T-helper 1 cell treated with Interleukin-12 subunit alpha and Interleukin-12 subunit beta and Interleukin-4 antibody, amounts not matched to agents 30 μg/mL and 1 μg/mL, for 36 hours (primary cell): ENCODE measurements around the gene RNASE7.

Experiments used
- H3K27ac Mint-ChIP-seq: one replicate; pipeline ENCODE4 v1.8.0; 2021; ENCODE audit warnings: mild to moderate bottlenecking, mixed read lengths
- H3K27me3 Mint-ChIP-seq: one replicate; pipeline ENCODE4 v1.8.0; 2021; ENCODE audit warnings: low read depth, mixed read lengths
- H3K36me3 Mint-ChIP-seq: one replicate; pipeline ENCODE4 v1.8.0; 2021; ENCODE audit warnings: low read depth, mixed read lengths
- H3K4me1 Mint-ChIP-seq: one replicate; pipeline ENCODE4 v1.8.0; 2021; ENCODE audit warnings: low read depth, mixed read lengths
- H3K4me3 Mint-ChIP-seq: one replicate; pipeline ENCODE4 v1.8.0; 2021; ENCODE audit warnings: mild to moderate bottlenecking, moderate library complexity, mixed read lengths
- H3K9me3 Mint-ChIP-seq: one replicate; pipeline ENCODE4 v1.8.0; 2021; ENCODE audit warnings: mixed read lengths

Gene RNASE7

GRCh38 chr14:21074398-21075272, 32.5 kb downstream of the RNASE7 start:
- Mint-ChIP-seq H3K4me1 (peaks cover 14% of the 10 kb centered on the region), H3K9me3 (no peaks in the 10 kb centered on the region), H3K27ac (no peak overlapping the region), H3K36me3 (no peaks in the 10 kb centered on the region), H3K27me3 (peaks cover 39% of the 10 kb centered on the region), H3K4me3 (no peak overlapping the region)

- Mint-ChIP-seq H3K27ac (no peak overlapping the region), H3K4me3 (no peak overlapping the region), H3K36me3 (no peaks in the 10 kb centered on the region), H3K27me3 (peaks cover 32% of the 10 kb centered on the region), H3K9me3 (no peaks in the 10 kb centered on the region), H3K4me1 (peaks cover 11% of the 10 kb centered on the region)
Measured at GRCh38 chr14:21075719-21076437, 33.7 kb downstream of the RNASE7 start.

- Mint-ChIP-seq H3K4me3 (no peak overlapping the region), H3K4me1 (no peaks in the 10 kb centered on the region), H3K36me3 (no peaks in the 10 kb centered on the region)
Measured at GRCh38 chr14:21077672-21078071, 35.5 kb downstream of the RNASE7 start.

GRCh38 chr14:21078287-21078686, 36.1 kb downstream of the RNASE7 start:
- H3K4me3 Mint-ChIP-seq, result no peak overlapping the region
- no peaks in the 10 kb centered on the region for H3K36me3 Mint-ChIP-seq
- no peaks in the 10 kb centered on the region for H3K4me1 Mint-ChIP-seq
- H3K27ac Mint-ChIP-seq, result no peak overlapping the region
- H3K9me3 Mint-ChIP-seq, result no peaks in the 10 kb centered on the region
- peaks cover 10% of the 10 kb centered on the region for H3K27me3 Mint-ChIP-seq

More at GRCh38 chr14:21077672-21078071, 35.5 kb downstream of the RNASE7 start:
- Mint-ChIP-seq H3K27me3 (peaks cover 14% of the 10 kb centered on the region), H3K9me3 (no peaks in the 10 kb centered on the region), H3K27ac (no peak overlapping the region)

- no peak overlapping the region for H3K4me3 Mint-ChIP-seq
- H3K9me3 Mint-ChIP-seq, result no peaks in the 10 kb centered on the region
- H3K27ac Mint-ChIP-seq, result no peak overlapping the region
- no peaks in the 10 kb centered on the region for H3K4me1 Mint-ChIP-seq
- H3K36me3 Mint-ChIP-seq, result no peaks in the 10 kb centered on the region
- H3K27me3 Mint-ChIP-seq, result peaks cover 6% of the 10 kb centered on the region
Measured at GRCh38 chr14:21078726-21079125, 36.6 kb downstream of the RNASE7 start.

- Mint-ChIP-seq H3K4me3 (no peak overlapping the region), H3K4me1 (peaks cover 3% of the 10 kb centered on the region), H3K9me3 (no peaks in the 10 kb centered on the region), H3K27ac (no peak overlapping the region), H3K36me3 (no peaks in the 10 kb centered on the region), H3K27me3 (peaks cover 3% of the 10 kb centered on the region)
Measured at GRCh38 chr14:21081521-21082142, 39.5 kb downstream of the RNASE7 start.

GRCh38 chr14:21083565-21084325, 41.6 kb downstream of the RNASE7 start:
- Mint-ChIP-seq H3K4me3 (no peak overlapping the region), H3K4me1 (peaks cover 13% of the 10 kb centered on the region), H3K36me3 (no peaks in the 10 kb centered on the region), H3K27me3 (peaks cover 3% of the 10 kb centered on the region), H3K9me3 (no peaks in the 10 kb centered on the region), H3K27ac (no peak overlapping the region)

- Mint-ChIP-seq H3K9me3 (no peaks in the 10 kb centered on the region), H3K36me3 (no peaks in the 10 kb centered on the region), H3K27ac (no peak overlapping the region), H3K4me3 (no peak overlapping the region), H3K27me3 (peaks cover 3% of the 10 kb centered on the region), H3K4me1 (peaks cover 15% of the 10 kb centered on the region)
Measured at GRCh38 chr14:21084396-21084795, 42.2 kb downstream of the RNASE7 start.

GRCh38 chr14:21084998-21085853, 43.1 kb downstream of the RNASE7 start:
- Mint-ChIP-seq H3K9me3 (no peaks in the 10 kb centered on the region), H3K27me3 (no peaks in the 10 kb centered on the region), H3K36me3 (no peaks in the 10 kb centered on the region), H3K27ac (no peak overlapping the region), H3K4me1 (peaks cover 15% of the 10 kb centered on the region), H3K4me3 (no peak overlapping the region)

GRCh38 chr14:21086908-21087293, 44.7 kb downstream of the RNASE7 start:
- Mint-ChIP-seq H3K9me3 (no peaks in the 10 kb centered on the region), H3K27me3 (no peaks in the 10 kb centered on the region), H3K27ac (peak overlapping the region; percentile 80), H3K4me3 (no peak overlapping the region), H3K36me3 (no peaks in the 10 kb centered on the region), H3K4me1 (peaks cover 15% of the 10 kb centered on the region)

- H3K4me1 Mint-ChIP-seq, result peaks cover 16% of the 10 kb centered on the region
- no peaks in the 10 kb centered on the region for H3K9me3 Mint-ChIP-seq
- no peak overlapping the region for H3K4me3 Mint-ChIP-seq
- peak overlapping the region; percentile 43 for H3K27ac Mint-ChIP-seq
- peaks cover 1% of the 10 kb centered on the region for H3K36me3 Mint-ChIP-seq
- H3K27me3 Mint-ChIP-seq, result no peaks in the 10 kb centered on the region
Measured at GRCh38 chr14:21087294-21088091, 45.3 kb downstream of the RNASE7 start.

- no peak overlapping the region for H3K4me3 Mint-ChIP-seq
- H3K4me1 Mint-ChIP-seq, result peaks cover 16% of the 10 kb centered on the region
- no peaks in the 10 kb centered on the region for H3K9me3 Mint-ChIP-seq
- peak overlapping the region; percentile 77 for H3K27ac Mint-ChIP-seq
- H3K36me3 Mint-ChIP-seq, result peaks cover 1% of the 10 kb centered on the region
- peaks cover 4% of the 10 kb centered on the region for H3K27me3 Mint-ChIP-seq
Measured at GRCh38 chr14:21088687-21089086, 46.5 kb downstream of the RNASE7 start.

GRCh38 chr14:21089271-21089670, 47.1 kb downstream of the RNASE7 start:
- Mint-ChIP-seq H3K36me3 (peaks cover 1% of the 10 kb centered on the region), H3K27me3 (peaks cover 5% of the 10 kb centered on the region), H3K4me1 (peaks cover 16% of the 10 kb centered on the region), H3K9me3 (no peaks in the 10 kb centered on the region), H3K4me3 (no peak overlapping the region), H3K27ac (peak overlapping the region; percentile 77)
